OCI-LY7 (cell line): Measurements from ENCODE around the gene SRC. TPM values are rescaled to one million over a fixed set of nuclear protein-coding genes. Genes with fewer than 3 reads are reported as not detected.

Source experiments
- BruUV-seq: library from RNA; stranded (reverse); fragments of 400-500 nt; replicated peaks from 2 replicates; lab custom pipeline; 2021; lab: Mats Ljungman, UMichigan
- CTCF ChIA-PET: fragments of 300-600 bp; sonication (Branson Sonifier 250); formaldehyde crosslinking; loops from one replicate; lab custom pipeline; 2022; ENCODE audit warnings: antibody characterized with exemption; ENCODE audit not compliant: unreplicated experiment; lab: Charles Lee
- POLR2A ChIA-PET: fragments of 300-600 bp; sonication (Branson Sonifier 250); formaldehyde crosslinking; loops from one replicate; lab custom pipeline; 2022; ENCODE audit warnings: antibody characterized with exemption; lab: Charles Lee
- DNase-seq: peaks from one replicate; pipeline ENCODE4 v3.0.0-alpha.2; 2015; ENCODE audit warnings: low spot score
- H2AFZ ChIP-seq: fragments of 200-600 bp; sonication (generic), shearing (Covaris generic); 2 replicates; pipeline ENCODE4 v1.6.1; 2014; ENCODE audit warnings: mild to moderate bottlenecking, antibody characterized with exemption, low read length, moderate library complexity
- H3K27ac ChIP-seq: fragments of 200-600 bp; sonication (generic); 2 replicates; pipeline ENCODE4 v1.5.1; 2014; ENCODE audit warnings: mixed run types, low read depth, mild to moderate bottlenecking, moderate library complexity, low read length, inconsistent platforms; ENCODE audit not compliant: poor library complexity, severe bottlenecking
- H3K36me3 ChIP-seq: fragments of 200-600 bp; sonication (generic); 2 replicates; pipeline ENCODE4 v1.6.1; 2014; ENCODE audit warnings: mild to moderate bottlenecking, antibody characterized with exemption, low read length, moderate library complexity, mixed read lengths; ENCODE audit not compliant: insufficient read depth
- H3K4me1 ChIP-seq: fragments of 200-600 bp; sonication (generic); 2 replicates; pipeline ENCODE4 v1.5.1; 2014; ENCODE audit warnings: mild to moderate bottlenecking, low read length; ENCODE audit not compliant: insufficient read depth, poor library complexity, severe bottlenecking
- H3K4me2 ChIP-seq: fragments of 200-600 bp; sonication (generic); 2 replicates; pipeline ENCODE4 v1.6.1; 2014; ENCODE audit warnings: mild to moderate bottlenecking, low read length
- H3K4me3 ChIP-seq: fragments of 200-600 bp; sonication (generic); 2 replicates; pipeline ENCODE4 v1.5.1; 2014; ENCODE audit warnings: mild to moderate bottlenecking, low read depth, low read length; ENCODE audit not compliant: poor library complexity, severe bottlenecking
- H3K79me2 ChIP-seq: fragments of 200-600 bp; sonication (generic); 2 replicates; pipeline ENCODE4 v1.6.1; 2016; ENCODE audit warnings: low read depth, mild to moderate bottlenecking, low read length, moderate library complexity, mixed read lengths; ENCODE audit not compliant: insufficient read depth
- H3K9me2 ChIP-seq: fragments of 200-600 bp; sonication (generic); 2 replicates; pipeline ENCODE4 v1.6.1; 2016; ENCODE audit warnings: mild to moderate bottlenecking, low read length, mixed read lengths; ENCODE audit not compliant: insufficient read depth
- H3K9me3 ChIP-seq: fragments of 200-600 bp; sonication (generic); 2 replicates; pipeline ENCODE4 v1.6.1; 2014; ENCODE audit warnings: mild to moderate bottlenecking, mixed run types, low read length, mixed read lengths
- H4K20me1 ChIP-seq: fragments of 200-600 bp; sonication (generic); 2 replicates; pipeline ENCODE4 v1.6.1; 2014; ENCODE audit warnings: mild to moderate bottlenecking, antibody characterized with exemption, low read length, moderate library complexity, mixed read lengths; ENCODE audit not compliant: insufficient read depth
- CTCF ChIP-seq: fragments of 200-600 bp; sonication (generic); conservative IDR thresholded peaks from 2 replicates; pipeline ENCODE4 v1.5.1; 2014; ENCODE audit warnings: mild to moderate bottlenecking, antibody characterized with exemption, low read length, moderate library complexity, mixed read lengths
- EZH2phosphoT487 ChIP-seq: fragments of 200-600 bp; sonication (generic); IDR thresholded peaks from 2 replicates; pipeline ENCODE4 v1.6.1; 2018; ENCODE audit warnings: low read depth, borderline replicate concordance, mild to moderate bottlenecking, mixed run types, antibody characterized with exemption, low read length, moderate library complexity, mixed read lengths
- intact Hi-C: fragments of 100-400 bp; cut with micrococcal nuclease; formaldehyde crosslinking; loops from one replicate; pipeline ENCODE4 v1.10.0; 2022; ENCODE audit not compliant: unreplicated experiment
- total RNA-seq, 2 experiments: library from RNA; depleted of rRNA in 1 of 2; stranded (reverse); fragments of >200 nt in 1 of 2; shearing (Covaris generic) in 1 of 2; gene quantifications; 2 replicates each; pipeline ENCODE4 v1.2.3, GENCODE V29; 2014 to 2022

Gene SRC
- total RNA-seq, 2 experiments from 2014 or later = 0.72 to 3.7 TPM

DNA sequence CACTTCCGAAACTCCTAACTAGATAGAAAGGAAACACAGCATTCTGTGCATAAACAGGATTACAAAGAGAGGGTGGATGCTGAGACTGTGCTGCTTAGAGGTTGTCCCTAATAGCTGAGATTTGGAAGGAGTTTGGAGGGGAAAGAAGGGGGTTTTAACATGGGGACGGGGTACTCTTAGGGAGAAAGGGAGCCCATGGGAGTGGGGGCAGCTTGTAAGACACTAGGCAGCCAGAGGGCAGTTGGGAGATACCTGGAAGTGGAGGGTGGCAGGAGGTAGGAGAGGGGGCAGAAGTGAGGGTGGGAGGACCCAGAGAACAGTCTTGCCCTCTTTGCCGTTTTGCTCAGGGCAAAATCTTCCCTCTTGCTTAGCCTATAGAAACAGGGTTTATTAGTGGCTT, 40.1 kb upstream of the SRC start:
- Histone ChIP-seq H3K4me3 (no peak overlapping the region), H2AFZ (no peak overlapping the region), H3K9me2 (no peaks in the 10 kb centered on the region), H3K4me2 (no peak overlapping the region), H4K20me1 (no peaks in the 10 kb centered on the region; the same call in 1 of the 2 replicates), H3K36me3 (peaks cover 61% of the 10 kb centered on the region), H3K9me3 (no peaks in the 10 kb centered on the region), H3K79me2 (no peaks in the 10 kb centered on the region), H3K27ac (no peak overlapping the region), H3K4me1 (no peaks in the 10 kb centered on the region)
- intact Hi-C loops = no loop called here
- DNase-seq = no peak
- TF ChIP-seq EZH2phosphoT487 = no peak
- TF ChIP-seq CTCF = no peak
- BruUV-seq = no TSS peak
- POLR2A ChIA-PET = no interaction called here
- CTCF ChIA-PET = no interaction called here

- POLR2A ChIA-PET = no interaction called here
- intact Hi-C loops = no loop called here
- CTCF ChIA-PET = no interaction called here
These were observed 37.6 kb upstream of the SRC start for GRCh38 chr20:37308086-37309050.

More at GRCh38 chr20:37308086-37309050, 37.6 kb upstream of the SRC start:
- no TSS peak for BruUV-seq
- H3K4me2 ChIP-seq = no peak overlapping the region
- no peak overlapping the region for H3K4me3 ChIP-seq
- H3K79me2 ChIP-seq = no peaks in the 10 kb centered on the region
- no peaks in the 10 kb centered on the region for H3K9me3 ChIP-seq
- no peaks in the 10 kb centered on the region; the same call in 1 of the 2 replicates for H4K20me1 ChIP-seq
- H3K9me2 ChIP-seq = no peaks in the 10 kb centered on the region
- peaks cover 38% of the 10 kb centered on the region for H3K36me3 ChIP-seq
- no peak for TF ChIP-seq CTCF
- TF ChIP-seq EZH2phosphoT487 = no peak
- no peak overlapping the region for H3K27ac ChIP-seq
- no peak overlapping the region for H2AFZ ChIP-seq
- no peaks in the 10 kb centered on the region for H3K4me1 ChIP-seq
- DNase-seq = no peak
